CD14-positive monocyte (primary cell): ENCODE data around the gene TMEM178B. TPM values are rescaled to one million over a fixed set of nuclear protein-coding genes. Genes with fewer than 3 reads are reported as not detected.

Experiments
- DNase-seq, 3 donors: peaks; one replicate each; pipeline ENCODE4 v3.0.0-alpha.2; 2011 to 2022
- H2AFZ ChIP-seq: 2 replicates; pipeline ENCODE4 v1.6.0; 2012; ENCODE audit warnings: mild to moderate bottlenecking, low read depth, low read length, inconsistent platforms; ENCODE audit not compliant: insufficient read depth, poor library complexity, severe bottlenecking
- H3K27ac ChIP-seq, 2 donors: 1 replicate in 1 of 2; 2 replicates in 1 of 2; pipeline ENCODE4 v1.5.1; 2012 to 2013; ENCODE audit warnings: low read length in 2 of 2, control low read depth in 1 of 2, inconsistent platforms in 1 of 2, low read depth in 1 of 2, mild to moderate bottlenecking in 1 of 2
- H3K27me3 ChIP-seq, 2 donors: one replicate each; pipeline versions ENCODE4 v1.6.0 to v1.6.1; 2011 to 2013; ENCODE audit warnings: low read length in 2 of 2; ENCODE audit not compliant: control insufficient read depth in 2 of 2, insufficient read depth in 2 of 2
- H3K36me3 ChIP-seq, 2 donors: replicated peaks in 1 of 2; 1 replicate in 1 of 2; 2 replicates in 1 of 2; pipeline versions ENCODE4 v1.5.1 to v1.6.1; 2012 to 2013; ENCODE audit warnings: low read length in 2 of 2, control low read depth in 1 of 2, inconsistent platforms in 1 of 2, mild to moderate bottlenecking in 1 of 2; ENCODE audit not compliant: insufficient read depth in 2 of 2, control insufficient read depth in 1 of 2
- H3K4me1 ChIP-seq, 2 donors: 1 replicate in 1 of 2; 2 replicates in 1 of 2; pipeline versions ENCODE4 v1.5.1 to v1.6.1; 2012 to 2013; ENCODE audit warnings: low read length in 2 of 2, control low read depth in 1 of 2, inconsistent platforms in 1 of 2, mild to moderate bottlenecking in 1 of 2, moderate library complexity in 1 of 2; ENCODE audit not compliant: insufficient read depth in 2 of 2, control insufficient read depth in 1 of 2
- H3K4me2 ChIP-seq: replicated peaks from 2 replicates; pipeline ENCODE3; 2012; ENCODE audit warnings: low read length, moderate library complexity, mild to moderate bottlenecking; ENCODE audit not compliant: poor library complexity, severe bottlenecking; ENCODE audit errors: extremely low read depth
- H3K4me3 ChIP-seq, 3 experiments: fragments of 200-600 bp in 1 of 3; sonication (generic) in 1 of 3; replicated peaks in 1 of 3; 1 replicate in 2 of 3; 2 replicates in 1 of 3; pipeline ENCODE4 v1.5.1; 2011 to 2013; ENCODE audit warnings: low read length in 3 of 3, mild to moderate bottlenecking in 3 of 3, control low read depth in 2 of 3, low read depth in 2 of 3, inconsistent platforms in 1 of 3, moderate library complexity in 1 of 3
- H3K79me2 ChIP-seq: 2 replicates; pipeline ENCODE4 v1.6.0; 2012; ENCODE audit warnings: mild to moderate bottlenecking, control low read depth, inconsistent platforms, low read length, moderate library complexity; ENCODE audit not compliant: insufficient read depth
- H3K9ac ChIP-seq: 2 replicates; pipeline ENCODE4 v1.6.0; 2017; ENCODE audit warnings: low read length, mild to moderate bottlenecking; ENCODE audit not compliant: insufficient read depth, poor library complexity, severe bottlenecking
- H3K9me3 ChIP-seq, 2 donors: replicated peaks in 1 of 2; 1 replicate in 1 of 2; 2 replicates in 1 of 2; pipeline versions ENCODE4 v1.5.1 to v1.6.1; 2012 to 2013; ENCODE audit warnings: low read length in 2 of 2, control low read depth in 1 of 2; ENCODE audit not compliant: control insufficient read depth in 1 of 2, insufficient read depth in 1 of 2
- H4K20me1 ChIP-seq: 2 replicates; pipeline ENCODE4 v1.6.0; 2012; ENCODE audit warnings: mild to moderate bottlenecking, low read length, control low read depth, moderate library complexity; ENCODE audit not compliant: insufficient read depth
- H3K27ac Mint-ChIP-seq, 7 donors: one replicate each; pipeline ENCODE4 v1.8.0; 2020; ENCODE audit warnings: mild to moderate bottlenecking in 7 of 7, mixed read lengths in 7 of 7, moderate library complexity in 6 of 7, inconsistent platforms in 2 of 7
- H3K27me3 Mint-ChIP-seq, 3 donors: one replicate each; pipeline ENCODE4 v1.8.0; 2021 to 2022; ENCODE audit warnings: low read depth in 3 of 3, mild to moderate bottlenecking in 3 of 3, mixed read lengths in 3 of 3, moderate library complexity in 3 of 3, inconsistent platforms in 1 of 3
- H3K36me3 Mint-ChIP-seq, 2 donors: one replicate each; pipeline ENCODE4 v1.8.0; 2020; ENCODE audit warnings: mixed read lengths in 2 of 2, inconsistent platforms in 1 of 2, mild to moderate bottlenecking in 1 of 2
- H3K4me1 Mint-ChIP-seq: one replicate; pipeline ENCODE4 v1.8.0; 2020; ENCODE audit warnings: mild to moderate bottlenecking, mixed read lengths
- H3K4me3 Mint-ChIP-seq, 2 donors: one replicate each; pipeline ENCODE4 v1.8.0; 2020; ENCODE audit warnings: mild to moderate bottlenecking in 2 of 2, mixed read lengths in 2 of 2, moderate library complexity in 1 of 2
- H3K9me3 Mint-ChIP-seq, 7 donors: one replicate each; pipeline ENCODE4 v1.8.0; 2020 to 2022; ENCODE audit warnings: mixed read lengths in 7 of 7, mild to moderate bottlenecking in 6 of 7, moderate library complexity in 6 of 7, inconsistent platforms in 2 of 7
- WGBS: methylation state at CpG from one replicate; pipeline ENCODE4 v1.1.5; 2013; ENCODE audit warnings: missing lambda C conversion rate; ENCODE audit not compliant: insufficient coverage; 5-methylcytosine and 5-hydroxymethylcytosine counted together
- intact Hi-C, 2 donors: fragments of 100-400 bp; cut with micrococcal nuclease; formaldehyde crosslinking; loops; one replicate each; pipeline versions ENCODE4 v1.15.0 to v1.15.1; 2023
- polyA plus RNA-seq, 3 donors: library from polyadenylated mRNA; depleted of rRNA in 1 of 3; unstranded in 2 of 3; stranded (reverse) in 1 of 3; fragments of 300-500 nt in 2 of 3; fragments of >200 nt in 1 of 3; fragmentation: Illumina TruSeq in 2 of 3; gene quantifications; 1 replicate in 2 of 3; 2 replicates in 1 of 3; pipeline ENCODE4 v1.2.3, GENCODE V29; 2012 to 2021
- TF ChIP-seq, protein P1 (sequence below): fragments of 200-600 bp; IDR thresholded peaks from one replicate; pipeline ENCODE4 v1.8.0; 2022; ENCODE audit warnings: antibody characterized with exemption, mild to moderate bottlenecking

Gene TMEM178B
- polyA plus RNA-seq, 3 donors = not detected

DNA sequence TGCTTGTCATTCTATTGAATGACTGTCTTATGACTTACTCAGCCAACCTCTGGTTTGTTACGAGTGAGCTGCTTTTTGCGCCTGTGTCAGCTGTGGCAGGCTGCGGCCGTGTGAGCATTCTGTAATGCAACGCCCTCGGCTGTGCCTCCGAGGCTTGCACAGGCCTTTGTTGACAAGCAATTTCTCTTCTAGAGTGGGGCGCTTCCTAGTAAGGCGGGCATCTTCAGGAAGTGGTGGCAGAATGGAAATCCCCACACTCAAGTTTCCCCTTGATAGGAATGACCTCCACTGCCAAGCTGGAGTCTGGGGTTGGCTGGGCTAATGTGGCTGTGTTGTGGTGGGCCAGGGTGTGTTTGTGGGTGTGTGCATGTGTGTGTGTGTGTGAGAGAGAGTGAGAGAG lies 20.2 kb upstream of the TMEM178B start:
- intact Hi-C loops = no loop called here
- peak overlapping the region in 1 of 2 donors; percentile 22 for H3K4me3 Mint-ChIP-seq
- WGBS = 9% methylated on average over 7 of the region's 9 CpGs
- H3K27me3 Mint-ChIP-seq = peaks cover 7 to 14% (median 13%) of the 10 kb centered on the region in 3 donors
- Histone ChIP-seq H3K36me3 (no peaks in the 10 kb centered on the region), H2AFZ (no peak overlapping the region), H4K20me1 (no peaks in the 10 kb centered on the region), H3K27ac (no peak overlapping the region), H3K4me2 (no peak overlapping the region), H3K4me3 (no peak overlapping the region), H3K4me1 (no peaks in the 10 kb centered on the region), H3K79me2 (no peaks in the 10 kb centered on the region), H3K9me3 (peaks cover 0 to 6% of the 10 kb centered on the region in 2 donors), H3K27me3 (peaks cover 0 to 2% of the 10 kb centered on the region in 2 donors), H3K9ac (no peak overlapping the region)
- peaks cover 0 to 13% (median 2%) of the 10 kb centered on the region in 7 donors for H3K9me3 Mint-ChIP-seq
- no peaks in the 10 kb centered on the region for H3K4me1 Mint-ChIP-seq
- TF ChIP-seq, protein P1, sequence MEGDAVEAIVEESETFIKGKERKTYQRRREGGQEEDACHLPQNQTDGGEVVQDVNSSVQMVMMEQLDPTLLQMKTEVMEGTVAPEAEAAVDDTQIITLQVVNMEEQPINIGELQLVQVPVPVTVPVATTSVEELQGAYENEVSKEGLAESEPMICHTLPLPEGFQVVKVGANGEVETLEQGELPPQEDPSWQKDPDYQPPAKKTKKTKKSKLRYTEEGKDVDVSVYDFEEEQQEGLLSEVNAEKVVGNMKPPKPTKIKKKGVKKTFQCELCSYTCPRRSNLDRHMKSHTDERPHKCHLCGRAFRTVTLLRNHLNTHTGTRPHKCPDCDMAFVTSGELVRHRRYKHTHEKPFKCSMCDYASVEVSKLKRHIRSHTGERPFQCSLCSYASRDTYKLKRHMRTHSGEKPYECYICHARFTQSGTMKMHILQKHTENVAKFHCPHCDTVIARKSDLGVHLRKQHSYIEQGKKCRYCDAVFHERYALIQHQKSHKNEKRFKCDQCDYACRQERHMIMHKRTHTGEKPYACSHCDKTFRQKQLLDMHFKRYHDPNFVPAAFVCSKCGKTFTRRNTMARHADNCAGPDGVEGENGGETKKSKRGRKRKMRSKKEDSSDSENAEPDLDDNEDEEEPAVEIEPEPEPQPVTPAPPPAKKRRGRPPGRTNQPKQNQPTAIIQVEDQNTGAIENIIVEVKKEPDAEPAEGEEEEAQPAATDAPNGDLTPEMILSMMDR = no peak
- H3K27ac Mint-ChIP-seq = no peak overlapping the region
- DNase-seq = peak in 1 of 3 donors; percentile 23
- no peaks in the 10 kb centered on the region for H3K36me3 Mint-ChIP-seq

DNA sequence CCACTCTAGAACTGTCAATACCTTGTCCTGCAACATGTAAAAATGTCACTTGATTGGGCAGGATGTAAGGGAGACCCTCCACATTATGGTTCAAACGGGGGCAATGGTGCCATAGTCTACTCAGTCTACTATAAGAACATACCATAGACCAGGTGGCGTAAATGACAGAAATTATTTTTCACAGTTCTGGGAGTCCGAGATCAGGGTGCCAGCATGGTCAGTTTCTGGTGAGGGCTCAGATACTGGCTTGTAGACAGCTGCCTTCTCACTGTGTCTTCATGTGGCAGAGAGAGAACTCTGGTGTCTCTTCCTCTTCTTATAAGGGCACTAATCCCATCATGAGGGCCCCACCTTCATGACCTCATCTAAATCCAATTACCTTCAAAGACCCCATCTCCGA lies 18.7 kb upstream of the TMEM178B start:
- no peak overlapping the region for H2AFZ ChIP-seq
- intact Hi-C loops = no loop called here
- H3K9ac ChIP-seq = no peak overlapping the region
- DNase-seq = no peak
- H3K36me3 ChIP-seq = no peaks in the 10 kb centered on the region
- Mint-ChIP-seq H3K27ac (no peak overlapping the region), H3K36me3 (no peaks in the 10 kb centered on the region), H3K4me1 (no peaks in the 10 kb centered on the region), H3K4me3 (no peak overlapping the region), H3K27me3 (peaks cover 7 to 15% (median 13%) of the 10 kb centered on the region in 3 donors), H3K9me3 (peaks cover 0 to 13% (median 2%) of the 10 kb centered on the region in 7 donors)
- H3K4me1 ChIP-seq = no peaks in the 10 kb centered on the region
- H4K20me1 ChIP-seq = no peaks in the 10 kb centered on the region
- no peaks in the 10 kb centered on the region for H3K27me3 ChIP-seq
- H3K4me3 ChIP-seq = no peak overlapping the region
- no peak overlapping the region for H3K4me2 ChIP-seq
- peaks cover 0 to 6% of the 10 kb centered on the region in 2 donors for H3K9me3 ChIP-seq
- WGBS = 100% methylated on average over 1 of the region's 4 CpGs
- no peak overlapping the region for H3K27ac ChIP-seq
- TF ChIP-seq, protein P1 = no peak
- no peaks in the 10 kb centered on the region for H3K79me2 ChIP-seq
